Liver (tissue), 9 donors: ENCODE measurements around the gene VSIG10L. TPM values are rescaled to one million over a fixed set of nuclear protein-coding genes. Genes with fewer than 3 reads are reported as not detected.

Source experiments
- DNase-seq: peaks from one replicate; pipeline ENCODE4 v3.0.0-alpha.2; 2017; ENCODE audit warnings: low spot score
- H3K27ac ChIP-seq, 2 donors: one replicate each; pipeline ENCODE4 v1.7.0; 2013; ENCODE audit warnings: inconsistent platforms in 2 of 2, low read length in 2 of 2, control low read depth in 1 of 2, low read depth in 1 of 2, mild to moderate bottlenecking in 1 of 2
- H3K27me3 ChIP-seq, 4 donors: one replicate each; pipeline versions ENCODE4 v1.6.1 to v1.7.0; 2013; ENCODE audit warnings: low read length in 3 of 4, inconsistent platforms in 1 of 4, mild to moderate bottlenecking in 1 of 4, moderate library complexity in 1 of 4; ENCODE audit not compliant: control insufficient read depth in 4 of 4, insufficient read depth in 4 of 4
- H3K36me3 ChIP-seq, 4 donors: one replicate each; pipeline versions ENCODE4 v1.6.1 to v1.7.0; 2013; ENCODE audit warnings: low read length in 3 of 4, mild to moderate bottlenecking in 3 of 4, low read depth in 1 of 4, moderate library complexity in 1 of 4; ENCODE audit not compliant: control insufficient read depth in 4 of 4, insufficient read depth in 3 of 4
- H3K4me1 ChIP-seq, 4 donors: one replicate each; pipeline versions ENCODE4 v1.6.1 to v1.7.0; 2013; ENCODE audit warnings: low read length in 3 of 4, mild to moderate bottlenecking in 3 of 4, moderate library complexity in 1 of 4; ENCODE audit not compliant: control insufficient read depth in 4 of 4, insufficient read depth in 4 of 4
- H3K4me3 ChIP-seq, 3 donors: one replicate each; pipeline versions ENCODE4 v1.6.1 to v1.7.0; 2013; ENCODE audit warnings: low read length in 3 of 3, control low read depth in 1 of 3, low read depth in 1 of 3, mild to moderate bottlenecking in 1 of 3
- H3K9ac ChIP-seq, 2 donors: one replicate each; pipeline ENCODE4 v1.7.0; 2013; ENCODE audit warnings: low read length in 2 of 2, mild to moderate bottlenecking in 2 of 2, moderate library complexity in 2 of 2, control low read depth in 1 of 2, low read depth in 1 of 2
- H3K9me3 ChIP-seq, 4 donors: one replicate each; pipeline versions ENCODE4 v1.6.1 to v1.7.0; 2013; ENCODE audit warnings: low read length in 3 of 4; ENCODE audit not compliant: control insufficient read depth in 4 of 4
- CTCF ChIP-seq: fragments of 150-350 bp; IDR thresholded peaks from 2 replicates; pipeline ENCODE4 v1.5.1; 2017; ENCODE audit warnings: improper control_type of control experiment, low read depth, low read length; ENCODE audit not compliant: missing input control
- EGR1 ChIP-seq, 2 donors: IDR thresholded peaks; 2 replicates each; pipeline ENCODE4 v1.6.1; 2016 to 2018; ENCODE audit warnings: antibody characterized with exemption in 2 of 2, low read depth in 2 of 2
- FOXA1 ChIP-seq: IDR thresholded peaks from 2 replicates; pipeline ENCODE4 v1.6.1; 2016; ENCODE audit warnings: antibody characterized with exemption
- FOXA2 ChIP-seq: IDR thresholded peaks from 2 replicates; pipeline ENCODE4 v1.6.1; 2016; ENCODE audit warnings: antibody characterized with exemption
- GABPA ChIP-seq, 2 donors: IDR thresholded peaks in 1 of 2; conservative IDR thresholded peaks in 1 of 2; 2 replicates each; pipeline ENCODE4 v1.6.1; 2016; ENCODE audit warnings: antibody characterized with exemption in 2 of 2, mild to moderate bottlenecking in 1 of 2, moderate library complexity in 1 of 2
- HNF4A ChIP-seq, 2 donors: conservative IDR thresholded peaks; 2 replicates each; pipeline ENCODE4 v1.6.1; 2016; ENCODE audit warnings: antibody characterized with exemption in 2 of 2, mild to moderate bottlenecking in 2 of 2
- HNF4G ChIP-seq: IDR thresholded peaks from 2 replicates; pipeline ENCODE4 v1.6.1; 2016; ENCODE audit warnings: antibody characterized with exemption
- JUND ChIP-seq, 2 donors: IDR thresholded peaks; 2 replicates each; pipeline ENCODE4 v1.6.1; 2016; ENCODE audit warnings: antibody characterized with exemption in 2 of 2
- MAX ChIP-seq: IDR thresholded peaks from 2 replicates; pipeline ENCODE4 v1.6.1; 2016; ENCODE audit warnings: antibody characterized with exemption
- NR2F2 ChIP-seq: IDR thresholded peaks from 2 replicates; pipeline ENCODE4 v1.6.1; 2016; ENCODE audit warnings: antibody characterized with exemption
- RAD21 ChIP-seq, 2 donors: IDR thresholded peaks; 2 replicates each; pipeline ENCODE4 v1.6.1; 2016; ENCODE audit warnings: antibody characterized with exemption in 2 of 2, mild to moderate bottlenecking in 2 of 2
- RXRA ChIP-seq, 2 donors: IDR thresholded peaks; 2 replicates each; pipeline ENCODE4 v1.6.1; 2017 to 2018; ENCODE audit warnings: antibody characterized with exemption in 2 of 2, mild to moderate bottlenecking in 1 of 2
- TAF1 ChIP-seq: conservative IDR thresholded peaks from 2 replicates; pipeline ENCODE4 v1.6.1; 2016; ENCODE audit warnings: antibody characterized with exemption, mild to moderate bottlenecking
- YY1 ChIP-seq: IDR thresholded peaks from 2 replicates; pipeline ENCODE4 v1.6.1; 2016; ENCODE audit warnings: antibody characterized with exemption, mild to moderate bottlenecking
- WGBS: extraction: QIAGEN DNeasy Blood & Tissue Kit; methylation state at CpG from one replicate; pipeline ENCODE4 v1.1.7; 2013; 5-methylcytosine and 5-hydroxymethylcytosine counted together
- polyA plus RNA-seq, 2 donors: library from polyadenylated mRNA; stranded (reverse) in 1 of 2; unstranded in 1 of 2; fragments of 200-250 nt in 1 of 2; fragments of >200 nt in 1 of 2; fragmentation: Nextera tagmentation in 1 of 2; extraction: Ambion mirVana in 1 of 2; gene quantifications; one replicate each; pipeline versions ENCODE4 v1.2.1 to v1.2.3, GENCODE V29; 2013 to 2015
- total RNA-seq, 2 donors: library from RNA; depleted of rRNA; stranded (reverse); fragments of >200 nt; gene quantifications; one replicate each; pipeline ENCODE4 v1.2.3, GENCODE V29; 2014
- TF ChIP-seq, protein P1 (sequence below): IDR thresholded peaks from 2 replicates; pipeline ENCODE4 v1.6.1; 2016; ENCODE audit warnings: antibody characterized with exemption, mild to moderate bottlenecking
- TF ChIP-seq, protein P2 (sequence below): IDR thresholded peaks from 2 replicates; pipeline ENCODE4 v1.6.1; 2016; ENCODE audit warnings: antibody characterized with exemption
- TF ChIP-seq, protein P3 (sequence below): IDR thresholded peaks from 2 replicates; pipeline ENCODE4 v1.6.1; 2016; ENCODE audit warnings: antibody characterized with exemption
- donor health status: healthy.
- donor health status: healthy.
- donor health status: healthy.
- donor health status: healthy.
- donor health status: healthy.

The VSIG10L gene
- total and polyA plus RNA-seq, 4 donors, result 0.60 to 1.8 (median 0.83) TPM

DNA sequence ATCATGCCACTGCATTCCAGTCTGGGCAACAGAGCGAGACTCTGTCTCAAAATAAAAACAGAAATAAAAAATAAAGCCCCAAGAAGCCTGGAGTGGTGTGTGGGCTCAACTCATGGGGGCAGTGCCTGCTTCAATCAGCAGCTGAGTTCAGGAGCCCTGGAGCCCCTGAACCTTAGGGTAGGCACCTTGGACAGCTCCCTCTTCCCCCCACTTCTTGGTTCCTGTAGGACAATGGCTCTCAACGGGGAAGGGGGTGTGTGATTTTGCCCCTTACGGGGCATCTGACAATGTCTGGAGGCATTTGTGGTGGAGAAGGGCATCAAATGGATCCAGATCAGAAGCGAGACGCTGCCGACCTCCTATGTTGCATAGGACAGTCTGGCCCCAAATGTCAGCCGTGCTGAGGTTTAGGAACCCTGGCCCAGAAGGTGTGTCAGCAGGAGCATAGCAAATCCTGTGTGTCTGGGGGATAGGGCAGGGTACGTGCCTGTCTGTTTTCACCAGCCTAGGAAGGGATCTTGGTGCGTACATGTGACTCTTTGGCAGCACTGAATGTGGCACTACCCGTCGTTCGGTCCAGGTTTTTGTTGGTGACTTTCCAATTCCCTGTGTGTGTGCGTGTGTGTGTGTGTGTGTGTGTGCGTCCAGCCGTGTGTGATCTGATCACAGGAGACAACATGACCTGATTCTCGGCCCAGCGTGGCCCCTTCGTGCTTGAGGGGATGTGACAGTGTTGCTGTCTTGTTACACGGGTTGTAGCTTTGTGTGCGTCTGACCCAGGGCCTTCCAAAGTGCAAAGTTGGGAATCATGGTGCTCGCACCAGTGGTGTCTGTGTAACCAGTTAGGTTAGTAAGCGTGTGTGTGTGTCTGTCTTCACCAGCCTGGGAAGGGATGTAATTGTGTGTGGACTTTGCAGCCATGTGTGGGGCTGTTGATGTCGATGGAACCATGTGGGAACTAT, 23.0 kb downstream of the VSIG10L start:
- Histone ChIP-seq H3K27me3 (peaks cover 0 to 4% (median 0%) of the 10 kb centered on the region in 4 donors), H3K4me1 (no peaks in the 10 kb centered on the region), H3K9ac (no peak overlapping the region), H3K27ac (no peak overlapping the region), H3K4me3 (no peak overlapping the region), H3K9me3 (no peaks in the 10 kb centered on the region), H3K36me3 (no peaks in the 10 kb centered on the region)
- TF ChIP-seq FOXA2, result no peak
- no peak for TF ChIP-seq GABPA (IDR thresholded peaks at IDR 0.05 in 1 of 2, conservative IDR thresholded peaks at IDR 0.05 in 1 of 2)
- TF ChIP-seq, protein P1, sequence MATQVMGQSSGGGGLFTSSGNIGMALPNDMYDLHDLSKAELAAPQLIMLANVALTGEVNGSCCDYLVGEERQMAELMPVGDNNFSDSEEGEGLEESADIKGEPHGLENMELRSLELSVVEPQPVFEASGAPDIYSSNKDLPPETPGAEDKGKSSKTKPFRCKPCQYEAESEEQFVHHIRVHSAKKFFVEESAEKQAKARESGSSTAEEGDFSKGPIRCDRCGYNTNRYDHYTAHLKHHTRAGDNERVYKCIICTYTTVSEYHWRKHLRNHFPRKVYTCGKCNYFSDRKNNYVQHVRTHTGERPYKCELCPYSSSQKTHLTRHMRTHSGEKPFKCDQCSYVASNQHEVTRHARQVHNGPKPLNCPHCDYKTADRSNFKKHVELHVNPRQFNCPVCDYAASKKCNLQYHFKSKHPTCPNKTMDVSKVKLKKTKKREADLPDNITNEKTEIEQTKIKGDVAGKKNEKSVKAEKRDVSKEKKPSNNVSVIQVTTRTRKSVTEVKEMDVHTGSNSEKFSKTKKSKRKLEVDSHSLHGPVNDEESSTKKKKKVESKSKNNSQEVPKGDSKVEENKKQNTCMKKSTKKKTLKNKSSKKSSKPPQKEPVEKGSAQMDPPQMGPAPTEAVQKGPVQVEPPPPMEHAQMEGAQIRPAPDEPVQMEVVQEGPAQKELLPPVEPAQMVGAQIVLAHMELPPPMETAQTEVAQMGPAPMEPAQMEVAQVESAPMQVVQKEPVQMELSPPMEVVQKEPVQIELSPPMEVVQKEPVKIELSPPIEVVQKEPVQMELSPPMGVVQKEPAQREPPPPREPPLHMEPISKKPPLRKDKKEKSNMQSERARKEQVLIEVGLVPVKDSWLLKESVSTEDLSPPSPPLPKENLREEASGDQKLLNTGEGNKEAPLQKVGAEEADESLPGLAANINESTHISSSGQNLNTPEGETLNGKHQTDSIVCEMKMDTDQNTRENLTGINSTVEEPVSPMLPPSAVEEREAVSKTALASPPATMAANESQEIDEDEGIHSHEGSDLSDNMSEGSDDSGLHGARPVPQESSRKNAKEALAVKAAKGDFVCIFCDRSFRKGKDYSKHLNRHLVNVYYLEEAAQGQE, result peak; percentile 55
- no peak for DNase-seq
- WGBS, result 67% methylated on average over 23 of the region's 23 CpGs

DNA sequence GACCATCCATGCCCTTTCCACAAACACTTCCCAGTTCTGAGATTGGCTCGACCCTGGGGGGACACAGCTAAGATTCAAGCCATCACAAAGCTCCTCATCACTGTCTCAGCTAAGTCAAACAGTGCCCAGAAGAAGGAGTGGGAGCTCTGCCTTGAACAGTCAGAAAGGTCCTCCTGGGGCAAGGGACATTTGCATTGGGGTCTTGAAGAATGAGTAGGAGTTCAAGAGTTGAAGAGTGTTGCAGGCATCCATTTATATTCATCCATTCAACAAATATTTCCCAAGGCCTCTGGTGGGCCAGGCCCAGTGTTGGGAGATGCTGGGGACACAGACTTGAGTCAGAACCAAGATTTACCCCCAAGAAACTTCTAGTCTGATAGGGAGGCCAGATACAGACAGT, 24.0 kb downstream of the VSIG10L start:
- Histone ChIP-seq H3K4me3 (no peak overlapping the region), H3K36me3 (no peaks in the 10 kb centered on the region), H3K4me1 (no peaks in the 10 kb centered on the region), H3K27ac (no peak overlapping the region), H3K9me3 (no peaks in the 10 kb centered on the region), H3K9ac (no peak overlapping the region), H3K27me3 (peaks cover 0 to 4% (median 0%) of the 10 kb centered on the region in 4 donors)
- TF ChIP-seq YY1 (no peak), JUND (IDR thresholded peaks at IDR 0.05) (no peak), EGR1 (IDR thresholded peaks at IDR 0.05; ENCODE audit: low read depth in 2 of 2) (no peak), GABPA (IDR thresholded peaks at IDR 0.05 in 1 of 2, conservative IDR thresholded peaks at IDR 0.05 in 1 of 2) (no peak), HNF4G (no peak), FOXA2 (no peak), NR2F2 (no peak), RXRA (IDR thresholded peaks at IDR 0.05) (no peak), CTCF (no peak), MAX (no peak), FOXA1 (no peak), RAD21 (IDR thresholded peaks at IDR 0.05) (no peak), TAF1 (no peak), HNF4A (conservative IDR thresholded peaks at IDR 0.05) (no peak)
- TF ChIP-seq, protein P2, sequence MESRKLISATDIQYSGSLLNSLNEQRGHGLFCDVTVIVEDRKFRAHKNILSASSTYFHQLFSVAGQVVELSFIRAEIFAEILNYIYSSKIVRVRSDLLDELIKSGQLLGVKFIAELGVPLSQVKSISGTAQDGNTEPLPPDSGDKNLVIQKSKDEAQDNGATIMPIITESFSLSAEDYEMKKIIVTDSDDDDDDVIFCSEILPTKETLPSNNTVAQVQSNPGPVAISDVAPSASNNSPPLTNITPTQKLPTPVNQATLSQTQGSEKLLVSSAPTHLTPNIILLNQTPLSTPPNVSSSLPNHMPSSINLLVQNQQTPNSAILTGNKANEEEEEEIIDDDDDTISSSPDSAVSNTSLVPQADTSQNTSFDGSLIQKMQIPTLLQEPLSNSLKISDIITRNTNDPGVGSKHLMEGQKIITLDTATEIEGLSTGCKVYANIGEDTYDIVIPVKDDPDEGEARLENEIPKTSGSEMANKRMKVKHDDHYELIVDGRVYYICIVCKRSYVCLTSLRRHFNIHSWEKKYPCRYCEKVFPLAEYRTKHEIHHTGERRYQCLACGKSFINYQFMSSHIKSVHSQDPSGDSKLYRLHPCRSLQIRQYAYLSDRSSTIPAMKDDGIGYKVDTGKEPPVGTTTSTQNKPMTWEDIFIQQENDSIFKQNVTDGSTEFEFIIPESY, result no peak
- TF ChIP-seq, protein P3, sequence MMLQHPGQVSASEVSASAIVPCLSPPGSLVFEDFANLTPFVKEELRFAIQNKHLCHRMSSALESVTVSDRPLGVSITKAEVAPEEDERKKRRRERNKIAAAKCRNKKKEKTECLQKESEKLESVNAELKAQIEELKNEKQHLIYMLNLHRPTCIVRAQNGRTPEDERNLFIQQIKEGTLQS, result no peak
- TF ChIP-seq, protein P1, result no peak
- no peak for DNase-seq
- WGBS, result 57% methylated on average over 1 of the region's 1 CpG
